Suppressor macrophage (primary cell): ENCODE data around the gene SLC2A5.

Experiments used
- DNase-seq, 4 experiments: peaks; one replicate each; pipeline ENCODE4 v3.0.0-alpha.2; 2020 to 2022
- total RNA-seq, 17 experiments: gene quantifications; one replicate each; lab custom pipeline; 2026; ENCODE audit warnings: mixed read lengths in 6 of 17, inconsistent platforms in 3 of 17; lab: John Stamatoyannopoulos, UW

Gene SLC2A5, protein sequence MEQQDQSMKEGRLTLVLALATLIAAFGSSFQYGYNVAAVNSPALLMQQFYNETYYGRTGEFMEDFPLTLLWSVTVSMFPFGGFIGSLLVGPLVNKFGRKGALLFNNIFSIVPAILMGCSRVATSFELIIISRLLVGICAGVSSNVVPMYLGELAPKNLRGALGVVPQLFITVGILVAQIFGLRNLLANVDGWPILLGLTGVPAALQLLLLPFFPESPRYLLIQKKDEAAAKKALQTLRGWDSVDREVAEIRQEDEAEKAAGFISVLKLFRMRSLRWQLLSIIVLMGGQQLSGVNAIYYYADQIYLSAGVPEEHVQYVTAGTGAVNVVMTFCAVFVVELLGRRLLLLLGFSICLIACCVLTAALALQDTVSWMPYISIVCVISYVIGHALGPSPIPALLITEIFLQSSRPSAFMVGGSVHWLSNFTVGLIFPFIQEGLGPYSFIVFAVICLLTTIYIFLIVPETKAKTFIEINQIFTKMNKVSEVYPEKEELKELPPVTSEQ
- total RNA-seq: 35.8 to 178 (median 95.4) reads per million in 17 experiments

DNA sequence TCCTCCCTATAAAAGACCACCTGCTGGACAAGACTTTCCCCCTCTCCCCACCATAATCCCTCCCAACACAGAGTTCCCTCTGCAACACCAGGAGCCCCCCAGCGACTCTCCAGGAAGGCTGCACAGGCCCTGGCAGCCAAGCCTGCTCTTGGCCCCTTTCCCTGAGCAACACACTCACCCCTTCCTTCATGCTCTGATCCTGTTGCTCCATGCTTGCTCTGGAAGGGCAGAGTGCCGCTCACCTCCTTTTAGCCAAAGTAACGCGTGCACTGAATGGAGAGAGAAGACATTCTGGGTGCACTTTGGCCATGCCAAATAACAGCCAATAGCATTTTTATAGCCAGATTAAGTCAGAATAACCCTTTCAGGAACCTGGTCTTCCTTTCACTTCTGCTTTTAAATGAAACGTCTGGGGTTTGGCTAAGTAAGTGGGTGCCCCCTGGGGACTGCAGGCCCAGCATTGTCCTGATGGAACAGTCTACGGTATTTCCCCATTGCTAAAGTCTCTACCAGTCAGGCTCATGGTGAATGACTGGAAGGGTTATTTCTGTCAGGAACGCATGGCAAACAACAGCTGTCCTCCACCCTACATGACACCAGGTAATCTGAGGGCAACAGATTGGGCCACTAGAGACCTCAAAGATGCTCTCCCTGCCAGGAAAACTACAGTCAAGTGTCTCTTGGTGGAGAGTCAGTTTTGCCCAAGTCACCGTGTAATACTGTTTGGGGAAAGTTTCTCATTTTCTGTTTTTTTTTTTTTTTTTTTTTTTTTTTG is at the start of gene SLC2A5:
SLC2A5 (minus strand) TSS at position 310 of the 775 bp plus-strand sequence; CDS start at position 211, 99 bp downstream.
- DNase-seq: peak; percentile 87 to 96 (median 91)

DNA sequence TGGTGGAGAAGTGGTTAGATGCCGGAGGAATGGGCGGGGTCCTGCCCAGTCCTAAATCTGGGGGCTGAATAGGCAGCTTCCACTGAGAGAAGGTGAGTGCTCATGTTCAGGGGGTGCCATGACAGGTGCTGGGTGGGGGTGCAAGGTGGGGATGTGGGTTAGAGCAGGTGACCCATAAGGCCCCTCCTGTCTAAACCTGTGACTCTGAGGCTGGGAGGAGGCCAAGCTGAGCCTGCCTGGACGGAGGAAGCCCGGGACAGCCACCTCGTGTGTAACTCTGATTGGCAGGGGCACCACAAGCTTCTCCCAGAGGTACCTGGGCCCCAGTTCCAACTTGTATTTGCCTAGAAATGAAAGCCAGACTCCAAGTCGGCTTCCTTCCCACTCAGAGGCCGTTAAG is 48.8 kb upstream of the SLC2A5 start:
- DNase-seq: no peak

DNA sequence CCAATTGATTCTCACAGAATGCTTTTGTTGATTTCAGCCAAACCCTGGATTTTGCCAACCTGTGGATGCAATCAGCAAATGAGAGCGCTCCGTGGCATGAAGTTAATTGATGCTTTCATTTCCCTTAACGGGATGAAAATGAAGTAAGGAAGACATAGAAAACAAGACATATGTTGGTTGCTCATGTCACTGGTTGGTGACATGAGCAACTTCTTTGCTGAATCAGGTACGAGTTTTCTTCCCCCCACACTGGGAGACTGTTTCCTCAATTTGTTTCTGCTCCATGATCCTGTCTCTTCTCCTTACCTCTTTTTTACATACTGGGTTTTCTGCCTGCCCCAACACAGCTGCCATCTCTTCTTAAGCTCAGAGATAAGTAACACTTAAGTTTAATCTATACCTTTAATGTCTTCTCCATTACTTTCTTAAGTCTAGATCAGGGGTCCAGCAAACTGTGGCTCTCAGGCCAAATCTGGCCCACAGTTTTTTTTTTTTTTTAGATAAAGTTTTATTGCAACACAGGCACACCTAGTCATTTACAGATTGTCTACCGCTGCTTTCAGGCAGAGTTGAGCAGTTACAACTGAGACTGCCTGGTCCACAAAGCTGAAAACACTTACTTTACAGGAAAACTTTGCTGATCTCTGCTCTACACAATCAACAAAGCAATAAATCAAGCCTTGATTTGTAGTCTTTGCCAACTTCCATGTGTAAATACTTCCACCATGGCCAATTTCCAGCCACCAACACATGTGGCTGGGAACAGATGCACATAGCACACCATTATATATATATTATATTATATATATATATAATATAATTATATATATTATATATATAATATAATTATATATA is 46.1 kb upstream of the SLC2A5 start:
- peak in 3 of 4 experiments; percentile 26 to 52 (median 32) for DNase-seq

DNA sequence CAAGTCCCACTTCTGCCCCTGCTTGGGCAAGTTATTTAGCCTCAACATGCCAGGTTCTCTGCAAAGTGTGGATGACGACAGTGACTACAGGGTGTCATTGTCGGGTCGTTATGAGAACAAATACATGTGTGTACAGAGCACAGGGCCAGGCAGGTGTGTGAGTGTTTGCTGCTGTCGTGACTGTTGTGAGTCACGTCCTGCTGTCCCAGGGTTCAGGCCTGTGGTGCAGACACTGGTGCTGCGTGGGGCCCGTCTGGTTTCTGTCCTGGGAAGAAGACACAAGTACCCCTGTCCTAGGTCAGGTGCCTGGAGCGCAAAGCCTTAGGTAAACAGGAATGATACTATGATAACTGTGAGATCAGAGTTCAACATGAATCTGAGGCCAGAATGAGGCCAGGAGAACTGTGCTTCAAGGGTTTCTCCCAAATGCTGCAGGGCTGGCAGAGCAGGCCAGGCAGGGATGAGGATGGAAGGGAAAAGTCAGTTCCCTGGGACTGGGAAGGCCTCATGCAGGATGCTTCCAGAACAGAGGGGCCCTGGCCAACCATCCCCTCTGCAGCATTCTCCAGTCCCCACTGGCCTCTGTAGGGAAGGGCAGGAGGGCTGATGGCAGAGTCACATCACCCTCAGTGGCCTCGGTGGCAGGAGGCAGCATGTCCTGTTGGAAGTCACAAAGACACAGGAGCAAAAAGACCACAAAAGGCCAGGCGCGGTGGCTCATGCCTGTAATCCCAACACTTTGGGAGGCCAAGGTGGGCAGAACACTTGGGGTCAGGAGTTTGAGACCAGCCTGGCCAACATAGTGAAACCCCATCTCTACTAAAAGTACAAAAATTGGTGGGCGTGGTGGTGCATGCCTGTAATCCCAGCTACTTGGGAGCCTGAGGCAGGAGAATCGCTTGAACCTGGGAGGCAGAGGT is 43.8 kb upstream of the SLC2A5 start:
- no peak for DNase-seq

DNA sequence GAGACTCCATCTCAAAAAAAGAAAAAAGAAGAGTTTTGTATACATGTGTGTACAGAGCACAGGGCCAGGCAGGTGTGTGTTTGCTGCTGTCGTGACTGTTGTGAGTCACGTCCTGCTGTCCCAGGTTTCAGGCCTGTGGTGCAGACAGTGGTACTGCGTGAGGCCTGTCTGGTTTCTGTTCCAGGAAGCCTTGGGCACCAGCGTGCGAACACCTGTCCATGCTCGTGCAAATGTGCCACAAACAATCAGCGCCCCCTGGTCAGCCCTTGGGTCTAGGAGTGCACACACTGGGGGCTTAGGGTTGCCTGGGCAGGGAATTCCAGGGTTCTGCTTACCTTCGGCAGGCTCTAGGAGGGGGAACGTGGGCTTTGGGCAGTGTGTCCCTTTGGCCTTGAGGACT is 42.5 kb upstream of the SLC2A5 start:
- no peak for DNase-seq

DNA sequence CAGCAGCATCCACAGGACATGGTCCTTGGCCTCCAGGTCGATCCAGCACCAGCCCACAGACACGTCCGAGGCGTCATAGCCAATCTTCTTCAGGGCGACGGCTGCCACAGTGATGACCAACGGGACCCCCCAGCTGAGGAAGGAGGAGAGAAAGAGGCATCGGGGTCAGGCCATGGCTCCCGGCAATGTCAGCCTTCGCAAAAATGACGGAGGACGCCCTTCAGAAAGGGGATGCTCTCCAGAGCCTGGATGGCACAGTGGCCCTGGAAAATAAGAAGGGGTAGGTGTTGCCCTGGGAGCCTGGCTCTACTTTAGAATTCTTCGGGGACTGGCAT is 41.9 kb upstream of the SLC2A5 start:
- no peak for DNase-seq

DNA sequence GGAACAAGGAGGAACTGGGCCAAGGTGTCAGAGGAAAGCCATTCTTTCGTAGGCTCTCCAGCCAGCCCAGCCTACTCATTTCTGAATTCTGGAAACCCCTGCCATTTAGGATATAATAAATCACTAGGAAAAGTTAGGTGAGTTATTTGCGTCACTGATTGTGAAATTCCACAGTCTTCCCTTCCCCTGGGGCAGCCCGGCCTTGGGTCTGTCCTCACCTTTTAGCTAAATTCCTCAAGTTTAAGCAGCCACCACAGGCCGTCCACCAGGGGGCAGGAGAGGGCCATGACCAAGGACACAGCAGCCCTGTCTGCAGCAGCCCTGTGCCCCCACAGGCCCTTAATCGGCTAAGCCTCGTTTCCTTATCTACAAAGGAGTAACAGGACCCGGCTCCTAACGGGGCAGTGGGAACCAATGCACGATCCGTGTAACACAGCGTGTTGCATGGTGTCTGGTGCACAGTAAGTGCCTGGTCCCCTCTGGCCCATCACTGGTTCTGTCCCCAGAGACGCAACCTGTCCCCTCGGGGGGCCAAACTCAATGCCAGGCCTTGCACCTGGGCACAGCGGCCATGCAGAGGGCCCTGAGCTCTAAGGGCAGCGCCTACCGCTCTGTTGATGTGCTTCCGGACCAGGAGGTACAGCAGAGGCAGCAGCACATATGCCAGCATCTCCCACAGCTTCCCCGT is 41.4 kb upstream of the SLC2A5 start:
- peak; percentile 86 to 94 (median 90) for DNase-seq

DNA sequence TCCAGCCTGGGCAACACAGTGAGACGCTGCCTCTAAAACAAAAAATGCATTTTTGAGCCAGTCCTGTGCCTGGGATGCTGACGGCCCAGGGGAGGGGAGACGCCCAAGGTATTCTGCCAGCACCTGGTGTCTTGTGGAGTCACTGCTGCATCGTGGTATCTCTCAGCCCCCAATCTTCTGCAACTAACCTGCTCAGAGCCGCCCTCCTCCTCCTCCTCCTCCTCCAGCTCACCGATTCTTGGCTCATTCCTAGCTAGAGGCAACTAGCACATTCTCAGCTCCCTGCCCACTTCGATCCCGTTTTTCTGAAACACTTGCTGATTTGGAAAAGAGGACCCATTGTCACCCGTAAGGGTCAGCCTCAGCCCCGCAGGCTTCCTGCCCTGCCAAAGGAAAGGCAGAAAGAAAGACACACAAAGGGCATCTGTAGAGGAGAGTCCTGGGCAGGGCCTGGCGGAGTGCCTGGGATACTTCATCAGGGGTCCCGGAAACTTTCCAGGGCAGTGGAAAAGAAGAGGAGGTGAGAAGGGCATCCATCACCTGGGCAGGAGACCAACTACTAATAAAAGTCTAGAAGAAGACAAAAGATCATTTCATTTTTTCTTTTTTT is 38.7 kb upstream of the SLC2A5 start:
- no peak for DNase-seq

DNA sequence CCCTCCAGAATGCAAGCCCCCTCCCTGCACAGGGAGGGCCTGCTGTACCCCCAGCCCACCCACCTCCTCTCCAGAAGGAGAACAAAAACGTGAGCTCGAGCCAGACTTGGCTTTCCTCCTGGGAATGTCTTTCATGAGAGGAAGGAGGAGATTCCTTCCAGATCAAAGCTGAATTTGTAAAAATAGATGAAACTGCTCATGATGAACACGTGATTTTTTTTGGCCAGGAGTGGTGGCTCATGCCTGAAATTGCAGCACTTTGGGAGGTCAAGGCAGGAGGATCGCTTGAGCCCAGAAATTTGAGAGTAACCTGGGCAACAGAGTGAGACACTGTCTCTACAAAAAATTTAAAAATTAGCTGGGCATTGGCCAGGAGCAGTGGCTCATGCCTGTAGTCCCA is 37.7 kb upstream of the SLC2A5 start:
- no peak for DNase-seq

DNA sequence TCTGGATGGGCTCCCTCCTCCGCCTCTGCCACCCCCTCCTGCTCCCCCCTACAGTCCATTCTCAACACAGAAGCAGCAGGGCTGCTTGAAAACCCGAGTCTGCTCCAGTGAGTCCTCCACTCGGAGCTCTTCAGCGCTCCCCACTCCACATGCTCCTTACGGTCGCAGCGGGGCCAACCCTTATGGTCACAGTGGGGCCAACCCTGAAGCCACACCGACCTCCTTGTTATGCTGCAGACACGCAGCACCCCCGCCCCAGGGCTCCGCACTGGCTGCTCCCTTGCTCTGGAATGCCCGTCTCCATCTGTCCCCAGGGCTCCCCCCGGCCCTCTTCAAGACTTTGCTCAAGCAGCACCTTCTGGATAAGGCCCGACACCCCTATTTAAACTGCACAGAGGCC is 36.9 kb upstream of the SLC2A5 start:
- no peak for DNase-seq

DNA sequence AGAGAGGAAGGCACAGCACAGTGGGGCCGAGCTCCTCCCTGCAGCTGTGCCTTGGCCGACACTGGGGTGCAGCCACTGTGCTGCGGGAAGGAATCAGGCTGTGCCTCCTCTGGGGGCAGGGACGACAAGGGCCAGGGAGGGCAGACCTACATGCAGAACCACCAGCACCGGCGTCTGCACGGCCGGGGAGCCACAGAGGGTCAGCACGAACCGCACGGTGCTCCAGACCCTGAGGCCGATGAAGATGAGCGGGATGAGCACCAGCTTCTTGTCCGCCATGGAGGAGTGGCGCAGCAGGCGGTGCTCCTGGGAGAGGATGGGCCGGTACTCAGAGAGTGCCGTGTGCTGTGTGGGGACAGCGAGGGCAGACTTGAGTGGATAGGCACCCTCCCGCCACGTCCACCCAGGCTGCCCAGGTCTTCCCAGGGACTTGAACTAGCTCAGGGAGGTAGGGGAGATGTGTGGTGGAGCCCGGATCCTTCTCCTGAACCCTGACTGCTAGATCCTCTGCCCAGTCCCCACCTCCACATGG is 36.0 kb upstream of the SLC2A5 start:
- DNase-seq: no peak

DNA sequence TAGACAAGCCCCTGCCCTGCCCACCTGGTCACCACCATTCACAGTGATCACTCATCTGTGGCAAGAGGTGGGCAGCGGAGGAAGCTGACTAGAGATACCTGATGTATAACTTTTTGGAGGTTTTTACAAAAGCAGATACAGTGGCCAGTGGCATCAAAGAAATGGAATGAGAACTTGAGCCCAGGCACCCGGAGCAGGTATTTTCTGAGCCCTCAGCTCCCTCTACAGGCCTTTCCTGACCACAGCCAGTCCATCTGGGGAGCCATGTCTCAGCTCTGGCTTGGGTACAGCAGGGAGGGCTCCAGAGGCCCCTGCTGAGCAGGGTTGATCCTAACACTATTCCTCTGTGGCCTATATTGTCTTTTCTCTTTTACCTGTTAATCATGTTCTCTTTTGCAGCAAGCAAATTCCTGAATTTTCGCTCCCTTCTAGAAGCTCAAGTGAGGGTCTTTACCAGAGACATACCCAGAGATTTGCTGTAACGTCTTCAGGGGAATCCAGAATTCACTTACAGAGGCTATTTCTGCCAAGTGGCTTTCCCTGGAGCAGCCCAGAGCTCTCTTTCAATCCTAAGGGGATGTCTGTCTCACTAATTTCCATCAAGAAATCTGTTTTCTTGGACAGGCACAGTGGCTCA is 32.2 kb upstream of the SLC2A5 start:
- peak; percentile 72 to 84 (median 81) for DNase-seq

DNA sequence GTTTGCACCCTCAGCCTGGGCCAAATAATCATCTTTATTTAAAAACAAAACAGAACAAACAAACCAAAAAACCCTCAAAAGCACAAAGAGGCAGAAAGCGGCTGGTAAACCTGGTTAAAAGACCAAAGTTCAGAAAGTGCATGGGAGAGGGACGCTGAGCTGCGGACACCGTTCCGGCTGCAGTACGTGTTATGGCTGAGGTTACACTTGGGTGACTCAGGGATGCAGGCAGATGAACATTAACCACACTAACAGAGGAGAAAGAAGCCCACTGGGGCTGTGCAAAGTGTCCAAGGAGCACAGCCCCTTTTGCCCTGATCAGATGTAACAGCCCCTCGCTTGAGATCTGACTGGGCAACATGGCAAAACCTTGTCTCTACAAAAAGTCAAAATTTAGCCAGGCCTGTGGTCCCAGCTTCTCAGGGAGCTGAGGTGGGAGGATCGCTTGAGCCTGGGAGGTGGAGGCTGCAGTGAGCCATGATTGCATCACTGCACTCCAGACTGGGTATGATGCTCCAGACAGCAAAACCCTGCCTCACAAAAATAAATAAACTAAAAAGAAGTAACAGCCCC is 31.1 kb upstream of the SLC2A5 start:
- no peak for DNase-seq

DNA sequence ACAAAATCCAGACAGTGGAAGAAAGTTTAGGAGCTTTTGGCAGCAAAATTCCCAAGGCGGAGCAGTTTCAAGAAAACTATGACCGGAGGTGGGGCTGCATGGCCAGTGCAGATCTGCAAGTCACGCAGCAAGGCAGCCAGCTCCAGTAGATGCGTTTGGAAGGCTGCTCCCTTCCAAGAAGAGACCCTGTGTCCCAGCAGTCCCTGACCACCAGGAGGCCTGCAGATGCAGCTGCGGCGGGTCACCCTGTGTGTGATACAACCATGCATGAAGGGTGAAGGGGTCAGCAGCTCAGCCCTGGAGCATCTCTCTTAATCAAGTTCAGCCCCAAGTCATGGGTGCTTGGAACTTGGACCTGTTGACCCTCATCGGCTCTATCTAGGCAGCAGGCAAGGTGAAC is 30.1 kb upstream of the SLC2A5 start:
- DNase-seq: no peak

DNA sequence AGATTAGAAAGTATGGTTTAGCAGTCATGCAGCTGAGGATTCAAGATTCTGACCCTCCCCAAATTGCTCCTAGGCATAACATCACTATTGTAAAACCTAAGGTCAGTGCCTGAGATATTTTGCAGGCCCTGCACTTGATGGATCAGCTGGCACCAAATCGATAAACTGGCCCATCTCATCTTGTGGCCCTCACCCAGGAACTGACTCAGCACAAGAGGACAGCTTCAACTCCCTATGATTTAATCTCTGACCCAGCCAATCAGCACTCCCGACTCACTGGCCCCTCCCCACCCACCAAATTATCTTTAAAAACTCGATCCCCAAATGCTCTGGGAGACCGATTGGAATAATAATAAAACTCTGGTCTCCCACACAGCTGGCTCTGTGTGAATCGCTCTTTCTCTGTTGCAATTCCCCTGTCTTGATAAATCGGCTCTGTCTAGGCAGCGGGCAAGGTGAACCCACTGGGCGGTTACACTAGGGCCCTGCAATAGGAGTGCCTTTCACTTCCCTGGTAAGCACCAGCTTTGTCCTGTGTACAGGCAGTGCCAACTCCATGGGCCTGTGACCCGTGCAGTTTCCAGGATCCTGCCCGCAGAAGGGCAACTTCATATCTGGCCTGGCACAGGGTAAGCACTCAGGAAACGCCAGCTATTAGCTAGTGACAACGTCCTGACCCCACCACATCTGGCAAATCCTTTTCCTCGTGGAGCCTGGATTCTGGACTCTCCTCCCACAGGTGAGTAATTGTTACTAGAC is 28.7 kb upstream of the SLC2A5 start:
- DNase-seq: no peak

DNA sequence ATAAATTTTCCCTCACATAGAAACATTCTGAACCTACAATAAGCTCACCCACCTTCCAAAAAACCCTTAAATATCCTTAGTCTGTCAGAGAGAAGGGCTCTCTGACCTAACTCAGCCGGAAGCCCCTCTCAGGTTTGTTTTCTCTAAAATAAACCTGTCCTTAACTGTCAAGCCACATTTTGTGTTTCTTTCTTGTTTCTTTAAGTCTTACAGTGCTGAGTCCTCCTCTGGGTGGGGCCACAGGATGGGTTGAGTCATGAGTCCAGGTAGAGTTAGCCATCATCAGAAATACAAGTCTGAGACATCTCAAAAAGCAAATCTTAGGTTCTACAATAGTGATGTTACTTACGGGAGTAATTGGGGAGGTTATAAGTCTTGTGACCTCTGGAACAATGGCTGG is 26.4 kb upstream of the SLC2A5 start:
- DNase-seq: no peak

DNA sequence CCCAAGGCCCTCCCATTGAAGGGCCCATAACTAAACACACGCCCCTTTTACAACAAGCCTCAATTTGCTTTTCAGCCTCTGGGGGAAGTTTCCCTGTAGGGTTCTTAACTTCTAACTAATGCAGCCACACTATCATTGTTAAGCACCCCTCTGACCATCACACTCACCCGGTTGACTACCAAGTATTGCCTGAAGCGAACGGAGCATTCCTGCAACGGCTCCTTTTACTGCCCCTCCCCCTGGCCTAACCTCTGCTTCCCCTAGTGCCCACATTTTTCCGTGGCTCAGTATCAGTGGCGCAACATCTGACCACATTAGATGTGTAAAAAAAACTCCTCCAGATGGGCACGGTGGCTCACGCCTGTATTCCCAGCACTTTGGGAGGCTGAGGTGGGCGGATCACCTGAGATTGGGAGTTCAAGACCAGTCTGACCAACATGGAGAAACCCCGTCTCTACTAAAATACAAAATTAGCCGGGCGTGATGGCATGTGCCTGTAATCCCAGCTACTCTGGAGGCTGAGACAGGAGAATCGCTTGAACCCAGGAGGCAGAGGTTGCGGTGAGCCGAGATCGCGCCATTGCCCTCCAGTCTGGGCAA is 24.7 kb upstream of the SLC2A5 start:
- peak; percentile 31 to 68 (median 56) for DNase-seq

DNA sequence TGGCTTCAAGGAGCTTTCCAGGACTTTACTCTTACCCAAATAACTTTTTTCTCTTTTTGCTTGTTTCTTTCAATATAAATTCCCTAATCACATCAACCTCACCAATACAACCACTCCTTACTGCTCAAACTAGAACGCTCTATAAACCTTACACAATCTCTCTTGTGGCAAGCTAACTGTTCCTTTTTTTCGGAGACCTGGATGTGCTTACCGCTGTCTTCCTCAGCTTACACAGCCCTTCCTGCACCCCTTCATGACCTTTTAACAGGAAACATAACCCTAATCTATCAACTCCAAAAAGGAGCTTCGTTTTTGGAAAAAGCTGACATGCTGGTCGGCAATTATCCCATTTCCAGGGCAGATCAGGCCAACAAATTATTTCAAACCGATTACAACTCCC is 24.1 kb upstream of the SLC2A5 start:
- peak in 2 of 4 experiments; percentile 28 to 36 for DNase-seq
